NCI-H226 (cell line): ENCODE results near the gene GRIN2B.

Experiments used
- DNase-seq: peaks from one replicate; pipeline ENCODE4 v3.0.0-alpha.2; 2015

Gene GRIN2B

GRCh38 chr12:13956060-13956590, 25.3 kb downstream of the GRIN2B start:
- no peak for DNase-seq

GRCh38 chr12:13952096-13952495, 29.3 kb downstream of the GRIN2B start:
- DNase-seq = no peak

GRCh38 chr12:13950502-13950901, 30.9 kb downstream of the GRIN2B start:
- no peak for DNase-seq

GRCh38 chr12:13948621-13949020, 32.8 kb downstream of the GRIN2B start:
- no peak for DNase-seq

- DNase-seq = peak; percentile 42
These were observed 34.0 kb downstream of the GRIN2B start for GRCh38 chr12:13947276-13947946.

GRCh38 chr12:13945641-13946040, 35.8 kb downstream of the GRIN2B start:
- no peak for DNase-seq

- no peak for DNase-seq
These were observed 36.2 kb downstream of the GRIN2B start for GRCh38 chr12:13945236-13945635.

GRCh38 chr12:13942826-13943225, 38.6 kb downstream of the GRIN2B start:
- no peak for DNase-seq

- peak; percentile 37 for DNase-seq
These were observed 39.8 kb downstream of the GRIN2B start for GRCh38 chr12:13941258-13942249.

- DNase-seq = peak; percentile 76
These were observed 41.0 kb downstream of the GRIN2B start for GRCh38 chr12:13940335-13940865.

GRCh38 chr12:13937735-13938134, 43.7 kb downstream of the GRIN2B start:
- no peak for DNase-seq

GRCh38 chr12:13935169-13935568, 46.2 kb downstream of the GRIN2B start:
- no peak for DNase-seq
